Heart right ventricle (tissue), 16 donors: ENCODE measurements around the gene PHF12. TPM values are rescaled to one million over a fixed set of nuclear protein-coding genes. Genes with fewer than 3 reads are reported as not detected.

ENCODE experiments used
- ATAC-seq, 8 donors: fragments of 200-7000 bp; cut with Tn5 transposase; one replicate each; pipeline ENCODE4 v1.9.1; 2020; ENCODE audit warnings: mild to moderate bottlenecking in 8 of 8, moderate library complexity in 8 of 8, moderate number of reproducible peaks in 1 of 8
- DNase-seq, 2 donors: peaks; one replicate each; pipeline ENCODE4 v3.0.0-alpha.2; 2020
- H3K27ac ChIP-seq, 10 donors: fragments of 200-600 bp; sonication (generic) in 2 of 10; one replicate each; pipeline versions ENCODE4 v1.5.0 to v1.8.0; 2020 to 2022; ENCODE audit warnings: mild to moderate bottlenecking in 3 of 10
- H3K27me3 ChIP-seq, 7 donors: fragments of 200-600 bp; one replicate each; pipeline ENCODE4 v1.8.0; 2021 to 2022; ENCODE audit warnings: mild to moderate bottlenecking in 2 of 7
- H3K36me3 ChIP-seq, 9 donors: fragments of 200-600 bp; sonication (generic) in 1 of 9; one replicate each; pipeline versions ENCODE4 v1.5.0 to v1.8.0; 2020 to 2022; ENCODE audit warnings: mild to moderate bottlenecking in 2 of 9
- H3K4me1 ChIP-seq, 9 donors: fragments of 200-600 bp; sonication (generic) in 1 of 9; one replicate each; pipeline versions ENCODE4 v1.5.0 to v1.8.0; 2020 to 2022; ENCODE audit warnings: mild to moderate bottlenecking in 4 of 9
- H3K4me3 ChIP-seq, 10 donors: fragments of 200-600 bp; sonication (generic) in 2 of 10; one replicate each; pipeline versions ENCODE4 v1.5.0 to v1.8.0; 2020 to 2022; ENCODE audit warnings: mild to moderate bottlenecking in 7 of 10, moderate library complexity in 2 of 10
- H3K9me3 ChIP-seq, 11 donors: fragments of 200-600 bp in 10 of 11; sonication (generic) in 2 of 11; one replicate each; pipeline versions ENCODE4 v1.5.0 to v1.8.0; 2013 to 2022; ENCODE audit warnings: mild to moderate bottlenecking in 2 of 11, control low read depth in 1 of 11, moderate library complexity in 1 of 11
- WGBS, 2 donors: extraction: QIAGEN DNeasy Blood & Tissue Kit; methylation state at CpG; one replicate each; pipeline ENCODE4 v1.1.7; 2013; ENCODE audit warnings: inconsistent platforms in 1 of 2; 5-methylcytosine and 5-hydroxymethylcytosine counted together
- intact Hi-C, 10 donors: fragments of 100-400 bp; cut with DNase I; formaldehyde crosslinking; loops; one replicate each; pipeline versions ENCODE4 v1.11.1 to v1.14.2; 2022
- polyA plus RNA-seq, 2 donors: library from polyadenylated mRNA; stranded (reverse); fragments of 200-250 nt; gene quantifications; one replicate each; pipeline ENCODE4 v1.2.3, GENCODE V29; 2013
- total RNA-seq, 10 donors: library from RNA; stranded (reverse); fragmentation: NEBNext Ultra II Directional in 3 of 10; extraction: Animal tissue kit (Norgen Biotek cat#: 25700) in 3 of 10; gene quantifications; one replicate each; pipeline versions ENCODE4 v1.2.1 to v1.2.4, GENCODE V29; 2021 to 2023
- TF ChIP-seq, protein P1 (sequence below), 9 donors: fragments of 200-600 bp; sonication (generic) in 2 of 9; IDR thresholded peaks; one replicate each; pipeline versions ENCODE4 v1.5.0 to v1.8.0; 2021 to 2022; ENCODE audit warnings: antibody characterized with exemption in 9 of 9, mild to moderate bottlenecking in 5 of 9, moderate library complexity in 1 of 9
- donor health status: Arrhythmogenic right ventricular cardiomyopathy.
- donor health status: ischemic (EF 13 %, LVEDD 7.1; RV severe dilation, severe dysfunction).
- donor health status: healthy with polysubstance abuse.
- donor health status: DM: no; HTN: yes; CAD: no.
- donor health status: DM: no; HTN: no; CAD: no.
- donor health status: ischemic (EF 25% LVEDD 6.9; RV normal size, moderate dysfunction).
- donor health status: ischemic (EF 25% LVEDD 5.7; RV mildly dilated, moderate dysfunction).
- donor health status: healthy.
- donor health status: DM: yes; HTN: yes; CAD: no.
- donor health status: Ischemic cardiomyopathy.
- donor health status: ischemic (EF 35%, LVEDD 5.7; RV mildly dilated, moderate dysfunction).
- donor health status: nonischemic (EF 11% LVEDD 7.7; RV severe dilation, severe dysfunction).
- donor health status: DM: yes; HTN: yes; CAD: no.
- donor health status: PGD.
- donor health status: ischemic (EF 29% LVEDD 5.4; RV normal size, mild dysfunction).
- donor health status: nonischemic (EF 23%, LVEDD 6.1; RV moderate dilation, normal function).

PHF12 gene
- total and polyA plus RNA-seq, 12 donors = 7.3 to 28.0 (median 20.9) TPM

DNA sequence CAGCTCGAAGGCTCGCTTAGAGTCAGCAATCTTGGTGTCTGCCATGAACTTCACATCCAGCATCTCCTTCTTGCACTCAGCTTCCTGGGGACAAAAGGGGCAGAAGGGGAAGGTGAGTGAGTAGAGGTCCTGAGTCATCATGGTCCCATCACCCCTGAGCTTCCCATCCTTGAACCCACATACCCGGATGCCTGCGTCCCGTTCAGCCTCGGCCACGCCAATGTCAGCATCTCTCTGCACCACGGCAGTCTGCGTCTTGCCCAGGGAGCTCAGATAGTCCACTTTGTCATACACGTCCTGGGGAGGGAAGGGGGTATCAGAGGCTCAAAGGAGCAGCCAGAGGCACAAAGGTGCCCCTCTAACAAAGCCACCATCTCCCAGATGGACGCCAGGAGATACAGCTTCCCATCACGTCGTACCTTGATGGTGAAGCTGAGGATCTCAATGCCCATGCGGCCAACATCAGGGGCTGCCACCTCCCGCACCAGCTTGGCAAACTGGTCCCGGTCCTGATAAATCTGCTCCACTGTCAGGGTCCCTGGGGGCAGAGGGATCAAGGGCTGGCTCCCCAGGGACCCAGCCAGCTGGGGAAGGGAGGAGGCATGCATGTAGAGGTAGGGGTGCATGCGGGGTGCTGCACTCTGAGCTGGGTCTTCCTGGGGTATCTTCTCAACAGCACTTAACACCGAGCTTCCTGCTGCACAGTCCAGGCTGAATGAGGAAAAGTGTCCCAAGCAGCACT lies 69.0 kb downstream of the PHF12 start:
- no peaks in the 10 kb centered on the region for H3K9me3 ChIP-seq
- H3K27me3 ChIP-seq = no peaks in the 10 kb centered on the region
- TF ChIP-seq, protein P1, sequence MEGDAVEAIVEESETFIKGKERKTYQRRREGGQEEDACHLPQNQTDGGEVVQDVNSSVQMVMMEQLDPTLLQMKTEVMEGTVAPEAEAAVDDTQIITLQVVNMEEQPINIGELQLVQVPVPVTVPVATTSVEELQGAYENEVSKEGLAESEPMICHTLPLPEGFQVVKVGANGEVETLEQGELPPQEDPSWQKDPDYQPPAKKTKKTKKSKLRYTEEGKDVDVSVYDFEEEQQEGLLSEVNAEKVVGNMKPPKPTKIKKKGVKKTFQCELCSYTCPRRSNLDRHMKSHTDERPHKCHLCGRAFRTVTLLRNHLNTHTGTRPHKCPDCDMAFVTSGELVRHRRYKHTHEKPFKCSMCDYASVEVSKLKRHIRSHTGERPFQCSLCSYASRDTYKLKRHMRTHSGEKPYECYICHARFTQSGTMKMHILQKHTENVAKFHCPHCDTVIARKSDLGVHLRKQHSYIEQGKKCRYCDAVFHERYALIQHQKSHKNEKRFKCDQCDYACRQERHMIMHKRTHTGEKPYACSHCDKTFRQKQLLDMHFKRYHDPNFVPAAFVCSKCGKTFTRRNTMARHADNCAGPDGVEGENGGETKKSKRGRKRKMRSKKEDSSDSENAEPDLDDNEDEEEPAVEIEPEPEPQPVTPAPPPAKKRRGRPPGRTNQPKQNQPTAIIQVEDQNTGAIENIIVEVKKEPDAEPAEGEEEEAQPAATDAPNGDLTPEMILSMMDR (IDR thresholded peaks at IDR 0.05) = no peak
- ATAC-seq (no peak), DNase-seq (no peak)
- H3K36me3 ChIP-seq = peaks cover 0 to 91% (median 48%) of the 10 kb centered on the region in 9 donors
- intact Hi-C loops = no loop called here
- no peak overlapping the region for H3K4me3 ChIP-seq
- no peak overlapping the region for H3K27ac ChIP-seq
- peaks cover 0 to 13% (median 5%) of the 10 kb centered on the region in 9 donors for H3K4me1 ChIP-seq
- WGBS, 2 donors = 94% methylated on average over 18 of the region's 18 CpGs

DNA sequence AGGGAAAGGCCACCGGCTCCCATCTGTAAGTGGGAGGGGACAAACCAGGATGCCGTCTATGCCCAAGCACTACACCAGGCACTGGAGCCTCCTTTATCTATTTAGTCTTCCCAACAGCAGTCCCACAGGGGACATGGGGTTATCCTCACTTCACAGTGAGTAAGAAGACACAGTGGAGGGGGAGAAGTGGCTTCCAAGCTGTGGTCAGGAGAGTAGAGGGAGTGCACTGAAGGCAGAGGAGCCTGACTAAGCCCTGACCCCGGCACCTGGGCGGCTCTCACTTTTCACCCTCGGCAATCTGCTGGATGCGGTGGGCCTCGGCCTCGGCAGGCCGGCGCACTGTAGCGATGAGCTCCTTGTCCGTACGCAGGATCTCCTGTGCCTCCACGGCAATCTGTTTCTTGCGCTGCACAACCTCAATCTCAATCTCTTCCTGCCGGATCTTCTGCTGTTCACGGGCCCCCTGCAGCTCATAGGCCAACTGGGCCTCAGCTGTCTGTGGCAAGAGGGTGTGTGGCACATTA lies 69.7 kb downstream of the PHF12 start:
- intact Hi-C loops = no loop called here
- ATAC-seq (no peak), DNase-seq (no peak)
- 93 to 95% methylated on average over 17 of the region's 17 CpGs for WGBS, 2 donors
- Histone ChIP-seq H3K9me3 (no peaks in the 10 kb centered on the region), H3K4me1 (peaks cover 0 to 13% (median 5%) of the 10 kb centered on the region in 9 donors), H3K4me3 (no peak overlapping the region), H3K27me3 (no peaks in the 10 kb centered on the region), H3K27ac (no peak overlapping the region), H3K36me3 (peaks cover 0 to 88% (median 48%) of the 10 kb centered on the region in 9 donors)
- TF ChIP-seq, protein P1 (IDR thresholded peaks at IDR 0.05) = no peak

DNA sequence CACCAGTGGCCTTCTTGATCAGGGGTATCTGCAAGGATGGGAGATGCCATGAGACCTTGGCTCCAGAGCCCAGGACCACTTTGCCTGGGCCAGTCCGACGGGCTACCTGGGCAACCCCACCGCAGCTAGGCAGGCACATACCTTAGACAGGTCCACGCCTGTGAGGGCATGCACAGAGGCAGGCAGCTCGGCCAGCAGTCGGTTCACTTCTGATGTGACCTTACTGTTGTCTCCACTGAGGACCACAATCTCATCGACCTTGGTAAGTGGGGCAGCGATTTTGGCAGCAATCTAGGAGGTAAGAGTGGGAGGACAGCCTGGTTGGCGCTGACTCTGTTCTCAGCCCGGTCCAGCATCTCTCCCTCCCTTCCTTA lies 70.8 kb downstream of the PHF12 start:
- ATAC-seq (peak in 1 of 8 donors; percentile 11), DNase-seq (no peak)
- TF ChIP-seq, protein P1 (IDR thresholded peaks at IDR 0.05) = no peak

DNA sequence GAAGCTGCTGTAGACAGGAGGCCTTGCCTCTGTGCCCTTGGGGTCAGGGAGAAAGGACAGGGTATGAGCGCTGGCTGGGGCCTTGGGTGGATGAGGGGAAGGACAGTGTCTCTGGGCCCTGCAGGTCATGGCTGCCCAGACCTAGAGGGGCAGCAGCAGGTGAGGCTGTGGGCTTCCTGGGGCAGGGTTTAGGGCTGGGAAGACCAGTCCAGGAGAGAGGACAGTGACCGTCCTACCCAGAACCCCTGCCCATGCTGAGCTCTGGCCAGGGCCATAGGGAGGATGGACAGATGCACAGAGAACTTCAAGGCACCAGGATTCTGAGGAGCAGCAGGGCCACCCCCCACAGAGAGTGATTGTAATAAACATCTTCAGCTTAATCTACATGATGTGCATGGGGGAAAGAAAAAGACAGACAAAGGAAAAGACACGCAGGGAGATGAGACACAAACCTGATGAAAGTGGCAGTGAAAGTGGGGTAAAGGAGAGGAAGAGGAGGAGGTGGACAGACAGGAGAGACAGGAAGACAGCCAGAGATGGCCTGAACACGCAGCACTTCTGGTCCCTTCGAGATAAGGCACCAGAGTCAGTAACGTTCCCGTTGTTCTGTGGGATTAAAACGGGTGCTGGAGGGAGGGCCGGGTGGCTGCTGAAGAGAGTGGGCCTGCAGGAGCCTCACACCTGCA lies 71.3 kb downstream of the PHF12 start:
- H3K36me3 ChIP-seq = peaks cover 0 to 73% (median 48%) of the 10 kb centered on the region in 9 donors

More for the DNA sequence above, 70.8 kb downstream of the PHF12 start:
- Histone ChIP-seq H3K4me1 (peaks cover 0 to 12% (median 5%) of the 10 kb centered on the region in 9 donors), H3K9me3 (no peaks in the 10 kb centered on the region), H3K27me3 (no peaks in the 10 kb centered on the region), H3K36me3 (peaks cover 0 to 78% (median 48%) of the 10 kb centered on the region in 9 donors), H3K27ac (no peak overlapping the region), H3K4me3 (no peak overlapping the region)
- intact Hi-C loops = no loop called here
- WGBS, 2 donors = 75 to 77% methylated on average over 10 of the region's 10 CpGs

More for the DNA sequence above, 71.3 kb downstream of the PHF12 start:
- 68 to 77% methylated on average over 9 of the region's 9 CpGs for WGBS, 2 donors
- ATAC-seq = no peak
- no peaks in the 10 kb centered on the region for H3K27me3 ChIP-seq
- no peak for DNase-seq
- H3K27ac ChIP-seq = no peak overlapping the region
- peaks cover 0 to 7% (median 2%) of the 10 kb centered on the region in 9 donors for H3K4me1 ChIP-seq
- intact Hi-C loops = no loop called here
- H3K4me3 ChIP-seq = no peak overlapping the region
- TF ChIP-seq, protein P1 (IDR thresholded peaks at IDR 0.05) = no peak
- no peaks in the 10 kb centered on the region for H3K9me3 ChIP-seq
